Esophagus squamous epithelium (tissue), 5 donors: Measurements from ENCODE around the gene CNPPD1. TPM values are rescaled to one million over a fixed set of nuclear protein-coding genes. Genes with fewer than 3 reads are reported as not detected.

Experiments
- DNase-seq: peaks from one replicate; lab custom pipeline; 2025; lab: John Stamatoyannopoulos, UW
- H3K27ac ChIP-seq, 4 donors: fragments of 200-600 bp; sonication (generic); one replicate each; pipeline ENCODE4 v1.5.1; 2016 to 2019; ENCODE audit warnings: mild to moderate bottlenecking in 1 of 4
- H3K27me3 ChIP-seq, 4 donors: fragments of 200-600 bp; sonication (generic); 1 replicate in 3 of 4; 2 replicates in 1 of 4; pipeline versions ENCODE4 v1.5.1 to v1.6.0; 2017 to 2021; ENCODE audit warnings: antibody characterized with exemption in 1 of 4
- H3K36me3 ChIP-seq, 3 donors: fragments of 200-600 bp; sonication (generic); one replicate each; pipeline ENCODE4 v1.5.1; 2016 to 2019
- H3K4me1 ChIP-seq, 3 donors: fragments of 200-600 bp; sonication (generic); one replicate each; pipeline ENCODE4 v1.5.1; 2017 to 2019
- H3K4me3 ChIP-seq, 4 donors: fragments of 200-600 bp; sonication (generic); 1 replicate in 3 of 4; 2 replicates in 1 of 4; pipeline ENCODE4 v1.5.1; 2016 to 2019; ENCODE audit warnings: mild to moderate bottlenecking in 2 of 4, moderate library complexity in 1 of 4
- H3K9me3 ChIP-seq, 3 donors: fragments of 200-600 bp; sonication (generic); one replicate each; pipeline ENCODE4 v1.5.1; 2016 to 2019
- POLR2A ChIP-seq, 4 donors: fragments of 450-650 bp; IDR thresholded peaks; one replicate each; pipeline ENCODE4 v1.6.1; 2017; ENCODE audit warnings: antibody characterized with exemption in 4 of 4, mild to moderate bottlenecking in 4 of 4, moderate library complexity in 3 of 4
- WGBS, 2 donors: methylation state at CpG; one replicate each; pipeline ENCODE4 v1.1.5; 2018; 5-methylcytosine and 5-hydroxymethylcytosine counted together
- intact Hi-C: fragments of 100-400 bp; cut with DNase I; formaldehyde crosslinking; loops from one replicate; pipeline ENCODE4 v1.15.0; 2022
- total RNA-seq, 4 donors: library from RNA; depleted of rRNA; stranded (reverse); fragments of >200 nt; gene quantifications; one replicate each; pipeline ENCODE4 v1.1.0, GENCODE V29; 2016
- TF ChIP-seq, protein P1 (sequence below), 6 experiments: fragments of 450-650 bp in 4 of 6; fragments of 200-600 bp in 2 of 6; sonication (generic) in 2 of 6; IDR thresholded peaks; one replicate each; pipeline ENCODE4 v1.5.1; 2016 to 2019; ENCODE audit warnings: antibody characterized with exemption in 6 of 6, mild to moderate bottlenecking in 4 of 6, moderate library complexity in 4 of 6
- donor health status: DM: yes; HTN: yes; CAD: no.

CNPPD1 gene
- total RNA-seq, 4 donors from 2014 or later, result 35.3 to 49.8 (median 42.0) TPM

DNA sequence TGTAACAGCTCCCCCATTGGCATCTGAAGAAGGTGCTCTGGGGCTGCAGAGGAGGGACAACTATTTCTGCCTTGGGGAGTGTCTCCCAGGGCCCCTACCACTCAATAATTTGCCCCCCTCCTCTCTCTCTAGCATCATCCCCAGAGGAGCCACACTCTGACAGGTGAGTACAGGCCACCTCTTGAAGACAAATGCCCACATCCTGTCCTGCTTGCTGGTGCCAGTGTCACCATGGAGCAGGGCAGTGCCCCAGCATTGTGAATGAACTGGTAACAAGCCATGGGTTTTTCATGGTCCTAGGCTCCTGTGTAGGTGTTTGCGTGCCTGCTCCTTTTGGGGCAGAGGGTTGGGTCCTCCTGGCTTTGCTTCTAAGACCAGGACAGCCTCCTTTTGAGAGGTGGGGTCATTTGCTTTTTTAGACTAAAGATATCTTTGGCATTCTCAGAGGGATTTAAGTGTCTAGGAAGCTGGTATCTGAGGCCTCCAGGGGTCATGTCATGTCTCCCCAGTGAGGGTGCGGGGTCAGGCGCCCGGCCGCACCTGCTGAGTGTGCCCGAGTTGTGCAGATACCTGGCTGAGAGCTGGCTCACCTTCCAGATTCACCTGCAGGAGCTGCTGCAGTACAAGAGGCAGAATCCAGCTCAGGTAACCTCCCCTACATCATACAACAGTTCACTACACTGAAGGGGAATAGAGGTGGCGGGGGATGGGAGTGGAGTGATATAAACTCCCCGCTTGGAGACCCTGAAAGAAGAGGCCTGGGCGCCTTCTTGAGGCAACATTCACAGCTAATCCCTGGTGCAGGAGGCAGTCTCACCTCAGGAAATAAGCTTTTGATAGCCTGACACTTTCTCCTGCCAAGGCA, 3.1 kb upstream of the CNPPD1 start:
- peaks cover 10 to 48% (median 25%) of the 10 kb centered on the region in 3 donors for H3K4me1 ChIP-seq
- H3K27ac ChIP-seq, result peak overlapping the region in 1 of 4 donors; percentile 99
- peaks cover 26 to 61% (median 35%) of the 10 kb centered on the region in 3 donors for H3K36me3 ChIP-seq
- intact Hi-C loops, result no loop called here
- H3K9me3 ChIP-seq, result no peaks in the 10 kb centered on the region
- no peak for DNase-seq
- no peak overlapping the region for H3K4me3 ChIP-seq
- WGBS, 2 donors, result 93 to 95% methylated on average over 3 to 9 of the region's 9 CpGs
- TF ChIP-seq, protein P1, sequence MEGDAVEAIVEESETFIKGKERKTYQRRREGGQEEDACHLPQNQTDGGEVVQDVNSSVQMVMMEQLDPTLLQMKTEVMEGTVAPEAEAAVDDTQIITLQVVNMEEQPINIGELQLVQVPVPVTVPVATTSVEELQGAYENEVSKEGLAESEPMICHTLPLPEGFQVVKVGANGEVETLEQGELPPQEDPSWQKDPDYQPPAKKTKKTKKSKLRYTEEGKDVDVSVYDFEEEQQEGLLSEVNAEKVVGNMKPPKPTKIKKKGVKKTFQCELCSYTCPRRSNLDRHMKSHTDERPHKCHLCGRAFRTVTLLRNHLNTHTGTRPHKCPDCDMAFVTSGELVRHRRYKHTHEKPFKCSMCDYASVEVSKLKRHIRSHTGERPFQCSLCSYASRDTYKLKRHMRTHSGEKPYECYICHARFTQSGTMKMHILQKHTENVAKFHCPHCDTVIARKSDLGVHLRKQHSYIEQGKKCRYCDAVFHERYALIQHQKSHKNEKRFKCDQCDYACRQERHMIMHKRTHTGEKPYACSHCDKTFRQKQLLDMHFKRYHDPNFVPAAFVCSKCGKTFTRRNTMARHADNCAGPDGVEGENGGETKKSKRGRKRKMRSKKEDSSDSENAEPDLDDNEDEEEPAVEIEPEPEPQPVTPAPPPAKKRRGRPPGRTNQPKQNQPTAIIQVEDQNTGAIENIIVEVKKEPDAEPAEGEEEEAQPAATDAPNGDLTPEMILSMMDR (IDR thresholded peaks at IDR 0.05), result no peak
- no peak for TF ChIP-seq POLR2A (IDR thresholded peaks at IDR 0.05)
- H3K27me3 ChIP-seq, result no peaks in the 10 kb centered on the region

DNA sequence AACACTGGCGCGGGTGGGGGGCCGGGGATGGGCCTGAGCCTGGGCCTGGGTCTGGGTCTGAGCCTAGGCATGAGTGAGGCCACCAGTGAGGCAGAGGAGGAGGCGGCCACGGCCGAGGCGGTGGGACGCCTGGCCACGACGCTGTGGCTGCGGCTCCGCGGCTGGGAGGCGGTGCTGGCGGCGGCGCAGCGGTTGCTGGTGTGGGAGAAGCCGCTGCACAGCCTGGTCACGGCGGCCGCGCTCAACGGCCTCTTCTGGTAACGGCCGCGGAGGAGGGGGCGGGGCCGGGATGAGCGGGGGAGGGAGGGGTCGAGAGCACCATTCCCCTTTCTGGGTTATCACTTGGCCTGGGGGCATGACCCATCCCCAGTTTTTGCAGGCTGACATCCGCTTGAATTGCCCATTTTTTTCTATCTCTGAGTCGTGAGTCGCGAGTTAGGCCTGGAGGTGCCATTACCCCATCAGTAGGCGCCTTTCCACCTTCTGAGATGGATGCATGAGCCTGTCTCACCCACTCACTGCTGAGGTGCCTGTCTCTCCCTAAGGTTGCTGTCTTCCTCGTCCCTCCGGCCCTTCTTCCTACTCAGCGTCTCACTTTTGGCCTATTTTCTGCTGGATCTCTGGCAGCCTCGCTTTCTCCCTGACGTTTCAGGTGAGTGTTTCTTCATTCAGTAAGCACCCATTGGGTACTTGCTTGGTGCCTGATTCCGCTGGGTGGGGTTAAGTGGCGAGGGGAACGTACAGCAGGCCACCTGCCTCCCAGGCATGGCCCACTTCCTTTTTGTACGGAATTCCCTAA, 1.9 kb upstream of the CNPPD1 start:
- DNase-seq, result no peak
- peaks cover 10 to 57% (median 30%) of the 10 kb centered on the region in 3 donors for H3K4me1 ChIP-seq
- peak overlapping the region; percentile 84 to 100 (median 92) for H3K4me3 ChIP-seq
- intact Hi-C loops, result no loop called here
- WGBS, 2 donors, result 10% methylated on average over 14 of the region's 45 CpGs
- peaks cover 26 to 62% (median 47%) of the 10 kb centered on the region in 3 donors for H3K36me3 ChIP-seq
- peak overlapping the region; percentile 98 to 100 (median 98) for H3K27ac ChIP-seq
- H3K9me3 ChIP-seq, result no peaks in the 10 kb centered on the region
- no peaks in the 10 kb centered on the region for H3K27me3 ChIP-seq
- no peak for TF ChIP-seq POLR2A (IDR thresholded peaks at IDR 0.05)

DNA sequence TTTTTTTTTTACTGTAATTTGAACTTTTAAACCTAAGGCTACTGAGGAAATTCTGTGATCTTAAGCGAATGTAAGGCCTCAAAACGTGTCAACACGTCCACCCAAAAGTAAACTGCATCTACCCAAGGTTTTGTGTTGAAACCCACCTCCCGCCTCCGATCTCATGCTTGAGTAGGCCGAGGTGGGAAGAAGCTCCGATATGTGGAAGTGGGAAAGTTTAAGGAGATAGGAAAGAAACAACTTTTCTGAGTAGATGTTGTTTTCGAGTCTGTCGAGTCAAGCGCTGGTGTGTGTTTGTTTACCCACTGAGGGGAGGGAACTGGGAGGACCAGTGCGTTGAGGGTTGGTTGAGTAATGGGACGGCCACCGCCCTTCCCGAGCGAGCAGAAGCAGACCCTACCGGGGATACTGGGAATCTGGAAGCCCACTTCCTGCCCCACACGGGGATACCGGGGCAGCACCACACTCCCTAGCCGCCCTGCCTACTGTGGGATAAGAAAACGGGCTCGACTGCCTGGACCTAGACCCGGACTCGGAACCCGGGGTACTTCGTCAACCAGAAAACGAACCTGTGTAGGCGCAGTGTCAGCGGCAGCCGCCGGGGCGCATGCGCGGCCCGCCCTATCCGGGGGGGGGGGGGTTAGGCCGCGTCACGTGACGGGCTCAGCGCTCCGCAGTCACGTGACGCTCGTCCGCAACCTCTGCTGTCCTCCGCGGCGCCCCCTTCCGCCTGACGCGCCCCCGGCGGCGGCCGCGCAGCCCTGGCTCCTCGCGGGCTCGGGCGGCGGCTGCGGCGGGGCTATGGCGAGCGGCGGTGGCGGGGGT, 1.0 kb upstream of the CNPPD1 start, which contains the start of gene RETREG2:
Gene RETREG2 (plus strand): TSS at position 724 of the 825 bp plus-strand sequence. CDS start 78 bp downstream, at position 802.
- Histone ChIP-seq H3K9me3 (no peaks in the 10 kb centered on the region), H3K4me1 (peaks cover 10 to 57% (median 30%) of the 10 kb centered on the region in 3 donors), H3K4me3 (peak within 1 kb of the TSS; percentile 84 to 100 (median 92)), H3K27ac (peak within 1 kb of the TSS; percentile 98 to 100 (median 98)), H3K27me3 (no peaks in the 10 kb centered on the region), H3K36me3 (peaks cover 30 to 62% (median 48%) of the 10 kb centered on the region in 3 donors)
- DNase-seq, result peak; percentile 63
- intact Hi-C loops, result no loop called here
- peak in 2 of 4 donors; percentile 96 to 99 for TF ChIP-seq POLR2A (IDR thresholded peaks at IDR 0.05)
- TF ChIP-seq, protein P1 (IDR thresholded peaks at IDR 0.05), result peak in 4 of 6 experiments; percentile 34 to 48 (median 40)
- WGBS, 2 donors, result 1% methylated on average over 16 of the region's 67 CpGs

DNA sequence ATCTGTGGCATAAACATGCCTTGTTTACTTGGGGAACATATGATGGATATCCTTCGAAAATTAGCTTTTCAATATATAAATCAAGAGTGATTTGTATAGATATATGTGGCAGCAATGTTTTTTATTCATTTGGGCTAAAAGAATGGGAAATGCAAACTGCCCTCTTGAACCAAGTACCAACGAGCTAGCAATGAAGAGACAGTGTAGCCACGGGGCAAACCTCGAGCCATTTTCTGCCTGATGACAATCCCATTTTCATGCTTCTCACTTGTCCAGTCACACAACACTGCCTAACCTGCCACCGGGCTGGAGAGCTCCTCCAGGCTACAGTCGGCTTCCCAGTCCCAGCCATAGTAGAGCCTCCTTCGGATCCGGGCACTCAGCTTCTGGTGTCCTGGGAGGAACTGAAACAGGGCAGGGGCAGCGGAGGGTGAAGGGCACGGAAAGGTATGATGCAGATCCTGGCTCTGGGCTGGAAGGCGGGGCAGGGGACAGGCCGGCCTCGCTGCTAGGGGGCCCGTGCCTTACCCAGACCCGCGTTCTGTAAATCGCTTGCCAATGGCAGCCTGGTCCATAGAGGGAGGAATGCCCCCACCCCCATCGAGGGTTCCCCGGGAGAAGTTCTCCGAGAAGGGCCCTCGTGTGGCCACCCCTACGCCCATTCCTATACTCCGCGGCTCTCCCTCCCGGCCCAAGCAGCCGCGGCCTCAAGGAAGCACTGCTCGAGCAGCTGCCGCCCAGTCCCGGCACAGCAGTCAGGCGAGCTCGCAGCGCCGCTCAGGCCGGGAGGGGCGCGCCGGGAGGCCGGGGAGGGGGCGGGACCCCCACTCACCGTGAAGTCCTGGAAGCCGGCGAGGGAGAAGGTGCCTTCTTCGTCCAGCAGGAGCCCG, 552 bp downstream of the CNPPD1 start:
- no peak for DNase-seq
- intact Hi-C loops, result no loop called here
- Histone ChIP-seq H3K4me3 (peak overlapping the region; percentile 84 to 100 (median 92)), H3K4me1 (peaks cover 10 to 70% (median 35%) of the 10 kb centered on the region in 3 donors), H3K9me3 (no peaks in the 10 kb centered on the region), H3K27me3 (no peaks in the 10 kb centered on the region), H3K36me3 (peaks cover 17 to 61% (median 35%) of the 10 kb centered on the region in 3 donors), H3K27ac (peak overlapping the region; percentile 98 to 100 (median 98))
- 14 to 21% methylated on average over 2 to 6 of the region's 45 CpGs for WGBS, 2 donors
- TF ChIP-seq, protein P1 (IDR thresholded peaks at IDR 0.05), result peak in 2 of 6 experiments; percentile 5 to 15
- no peak for TF ChIP-seq POLR2A (IDR thresholded peaks at IDR 0.05)
